GM21423 (cell line): ENCODE measurements around the gene ARHGAP27.
"Not testable (repeated sequence)": the region's sequence is repeated elsewhere in the genome, so short reads cannot be mapped to it uniquely, and the experiment has no call there.

Experiments
- ATAC-seq: cut with Tn5 transposase; IDR thresholded peaks from one replicate; pipeline ENCODE4 v1.9.1; 2021; ENCODE audit warnings: mild to moderate bottlenecking, moderate library complexity; ENCODE audit not compliant: unreplicated experiment

The ARHGAP27 gene

GRCh38 chr17:45446872-45447625 lies 14.4 kb upstream of the ARHGAP27 start:
- ATAC-seq, result not testable (repeated sequence)

GRCh38 chr17:45445901-45446743 lies 13.5 kb upstream of the ARHGAP27 start:
- ATAC-seq, result not testable (repeated sequence)

GRCh38 chr17:45444856-45445820 lies 12.5 kb upstream of the ARHGAP27 start:
- ATAC-seq, result not testable (repeated sequence)

- ATAC-seq, result not testable (repeated sequence)
Observed at GRCh38 chr17:45444301-45444700, 11.6 kb upstream of the ARHGAP27 start.

GRCh38 chr17:45443371-45444260 lies 10.9 kb upstream of the ARHGAP27 start:
- not testable (repeated sequence) for ATAC-seq

GRCh38 chr17:45441526-45442310 lies 9.0 kb upstream of the ARHGAP27 start:
- ATAC-seq, result no peak

GRCh38 chr17:45440839-45441515 lies 8.3 kb upstream of the ARHGAP27 start:
- peak; percentile 57 for ATAC-seq

GRCh38 chr17:45440161-45440778 lies 7.6 kb upstream of the ARHGAP27 start:
- no peak for ATAC-seq

GRCh38 chr17:45438931-45439610 lies 6.4 kb upstream of the ARHGAP27 start:
- ATAC-seq, result no peak

GRCh38 chr17:45437465-45438283 lies 5.0 kb upstream of the ARHGAP27 start:
- no peak for ATAC-seq

- no peak for ATAC-seq
Observed at GRCh38 chr17:45436625-45437464, 4.2 kb upstream of the ARHGAP27 start.

GRCh38 chr17:45436161-45436560 lies 3.5 kb upstream of the ARHGAP27 start:
- no peak for ATAC-seq

GRCh38 chr17:45435481-45435880 lies 2.8 kb upstream of the ARHGAP27 start:
- no peak for ATAC-seq

GRCh38 chr17:45433159-45433535 lies 477 bp upstream of the ARHGAP27 start:
- ATAC-seq, result no peak

- ATAC-seq, result peak; percentile 61
Observed at GRCh38 chr17:45431531-45432404, 902 bp downstream of the ARHGAP27 start.
